ENCODE results near the gene ETHE1. TPM values are rescaled to one million over a fixed set of nuclear protein-coding genes. Genes with fewer than 3 reads are reported as not detected.
A peak's percentile ranks its signal among the peaks of the same experiment; 100 is the strongest.

The ETHE1 gene
- total RNA-seq, 3 donors from 2014 or later (not counting 1 experiment from before 2014, with no cell fraction given), result 22.0 to 25.6 (median 24.6) TPM

- no peaks in the 10 kb centered on the region for H3K4me1 ChIP-seq (ENCODE audit: control insufficient read depth, insufficient read depth, low read length)
- Mint-ChIP-seq H3K4me1 (no peaks in the 10 kb centered on the region), H3K27me3 (ENCODE audit: low read depth in 2 of 2) (no peaks in the 10 kb centered on the region), H3K36me3 (no peaks in the 10 kb centered on the region), H3K4me3 (no peak overlapping the region), H3K9me3 (no peaks in the 10 kb centered on the region), H3K27ac (no peak overlapping the region)
- ATAC-seq, result no peak
- TF ChIP-seq CTCF (IDR thresholded peaks at IDR 0.05), result no peak
- H3K9me3 ChIP-seq (ENCODE audit: control insufficient read depth, insufficient read depth, low read length), result no peaks in the 10 kb centered on the region
- intact Hi-C loops (cut with micrococcal nuclease), result no loop called here
- no peak overlapping the region for H3K4me3 ChIP-seq (ENCODE audit: low read length)
- WGBS (ENCODE audit: insufficient coverage), result 89% methylated on average over 5 of the region's 5 CpGs
- DNase-seq, result no peak
- no peak overlapping the region for H3K27ac ChIP-seq (ENCODE audit: low read length)
- H3K36me3 ChIP-seq (ENCODE audit: control insufficient read depth, insufficient read depth, low read length), result peaks cover 28% of the 10 kb centered on the region
- H3K27me3 ChIP-seq (ENCODE audit: control insufficient read depth, insufficient read depth, low read length), result no peaks in the 10 kb centered on the region
These were observed 15.7 kb downstream of the ETHE1 start for GRCh38 chr19:43511324-43511723.

- Mint-ChIP-seq H3K27me3 (ENCODE audit: low read depth in 2 of 2) (no peaks in the 10 kb centered on the region), H3K4me1 (no peaks in the 10 kb centered on the region), H3K9me3 (no peaks in the 10 kb centered on the region), H3K36me3 (no peaks in the 10 kb centered on the region), H3K4me3 (no peak overlapping the region), H3K27ac (no peak overlapping the region)
- ATAC-seq, result no peak
- TF ChIP-seq CTCF (IDR thresholded peaks at IDR 0.05), result no peak
- intact Hi-C loops (cut with micrococcal nuclease), result no loop called here
- peaks cover 25% of the 10 kb centered on the region for H3K36me3 ChIP-seq (ENCODE audit: control insufficient read depth, insufficient read depth, low read length)
- no peak overlapping the region for H3K27ac ChIP-seq (ENCODE audit: low read length)
- no peak for DNase-seq
- no peaks in the 10 kb centered on the region for H3K27me3 ChIP-seq (ENCODE audit: control insufficient read depth, insufficient read depth, low read length)
- WGBS (ENCODE audit: insufficient coverage), result 95% methylated on average over 9 of the region's 9 CpGs
- no peaks in the 10 kb centered on the region for H3K4me1 ChIP-seq (ENCODE audit: control insufficient read depth, insufficient read depth, low read length)
- H3K9me3 ChIP-seq (ENCODE audit: control insufficient read depth, insufficient read depth, low read length), result no peaks in the 10 kb centered on the region
- no peak overlapping the region for H3K4me3 ChIP-seq (ENCODE audit: low read length)
These were observed 16.3 kb downstream of the ETHE1 start for GRCh38 chr19:43510713-43511112.

- H3K4me3 ChIP-seq (ENCODE audit: low read length), result no peak overlapping the region
- H3K9me3 Mint-ChIP-seq, result no peaks in the 10 kb centered on the region
- intact Hi-C loops (cut with micrococcal nuclease), result no loop called here
- H3K4me3 Mint-ChIP-seq, result peak overlapping the region; percentile 37
- H3K27me3 Mint-ChIP-seq (ENCODE audit: low read depth in 2 of 2), result no peaks in the 10 kb centered on the region
- ATAC-seq (no peak), DNase-seq (no peak)
- no peaks in the 10 kb centered on the region for H3K9me3 ChIP-seq (ENCODE audit: control insufficient read depth, insufficient read depth, low read length)
- TF ChIP-seq CTCF (IDR thresholded peaks at IDR 0.05), result no peak
- H3K27ac ChIP-seq (ENCODE audit: low read length), result no peak overlapping the region
- WGBS (ENCODE audit: insufficient coverage), result 100% methylated on average over 2 of the region's 2 CpGs
- peaks cover 21 to 24% of the 10 kb centered on the region in 2 donors for H3K4me1 Mint-ChIP-seq
- H3K27ac Mint-ChIP-seq, result peak overlapping the region in 1 of 2 donors; percentile 29
- H3K27me3 ChIP-seq (ENCODE audit: control insufficient read depth, insufficient read depth, low read length), result no peaks in the 10 kb centered on the region
- peaks cover 23% of the 10 kb centered on the region for H3K36me3 ChIP-seq (ENCODE audit: control insufficient read depth, insufficient read depth, low read length)
- no peaks in the 10 kb centered on the region for H3K36me3 Mint-ChIP-seq
- H3K4me1 ChIP-seq (ENCODE audit: control insufficient read depth, insufficient read depth, low read length), result peaks cover 17% of the 10 kb centered on the region
These were observed 19.1 kb downstream of the ETHE1 start for GRCh38 chr19:43507880-43508279.

GRCh38 chr19:43506629-43507028, 20.4 kb downstream of the ETHE1 start:
- peak overlapping the region in 1 of 2 donors; percentile 93 for H3K27ac Mint-ChIP-seq
- Histone ChIP-seq H3K4me3 (ENCODE audit: low read length) (no peak overlapping the region), H3K27me3 (ENCODE audit: control insufficient read depth, insufficient read depth, low read length) (no peaks in the 10 kb centered on the region), H3K4me1 (ENCODE audit: control insufficient read depth, insufficient read depth, low read length) (peaks cover 21% of the 10 kb centered on the region), H3K9me3 (ENCODE audit: control insufficient read depth, insufficient read depth, low read length) (no peaks in the 10 kb centered on the region), H3K36me3 (ENCODE audit: control insufficient read depth, insufficient read depth, low read length) (peaks cover 23% of the 10 kb centered on the region), H3K27ac (ENCODE audit: low read length) (no peak overlapping the region)
- peaks cover 21 to 25% of the 10 kb centered on the region in 2 donors for H3K4me1 Mint-ChIP-seq
- no peaks in the 10 kb centered on the region for H3K36me3 Mint-ChIP-seq
- H3K27me3 Mint-ChIP-seq (ENCODE audit: low read depth in 2 of 2), result no peaks in the 10 kb centered on the region
- DNase-seq, result no peak
- ATAC-seq, result no peak
- intact Hi-C loops (cut with micrococcal nuclease), result no loop called here
- no peak overlapping the region for H3K4me3 Mint-ChIP-seq
- no peak for TF ChIP-seq CTCF (IDR thresholded peaks at IDR 0.05)
- WGBS (ENCODE audit: insufficient coverage), result 97% methylated on average over 5 of the region's 5 CpGs
- no peaks in the 10 kb centered on the region for H3K9me3 Mint-ChIP-seq

Measured in natural killer cell (primary cell).